Measurements from ENCODE around the gene ZNF536. TPM values are rescaled to one million over a fixed set of nuclear protein-coding genes. Genes with fewer than 3 reads are reported as not detected.

ZNF536 gene
- polyA plus RNA-seq, 1 of the 3 experiments (the other 2 are of a cell fraction): 0.41 TPM

GRCh38 chr19:30401956-30402355, 29.8 kb downstream of the ZNF536 start (continued):
- TF ChIP-seq PBX3 (IDR thresholded peaks at IDR 0.05): no peak
- no peak for TF ChIP-seq SIN3A (IDR thresholded peaks at IDR 0.05; ENCODE audit: borderline replicate concordance, low read depth, low read length)
- TF ChIP-seq NRF1 (IDR thresholded peaks at IDR 0.05; ENCODE audit: low read depth, low read length): no peak
- no peak for TF ChIP-seq GABPA (IDR thresholded peaks at IDR 0.05; ENCODE audit: low read depth)
- TF ChIP-seq ELF1 (IDR thresholded peaks at IDR 0.05): no peak

- no peak for TF ChIP-seq MAX (IDR thresholded peaks at IDR 0.05; ENCODE audit: low read depth)
- no peak for TF ChIP-seq MEF2A (IDR thresholded peaks at IDR 0.05; ENCODE audit: borderline replicate concordance, low read depth)
- no peak for TF ChIP-seq RCOR1 (IDR thresholded peaks at IDR 0.05; ENCODE audit: low read length)
- TF ChIP-seq TCF12 (IDR thresholded peaks at IDR 0.05): no peak
- TF ChIP-seq CTCF (IDR thresholded peaks at IDR 0.05): no peak
- no peak for TF ChIP-seq USF2 (IDR thresholded peaks at IDR 0.05; ENCODE audit: borderline replicate concordance, low read depth, low read length)
- Histone ChIP-seq H3K9ac (no peak overlapping the region), H3K9me3 (no peaks in the 10 kb centered on the region), H4K20me1 (ENCODE audit: insufficient read depth) (no peaks in the 10 kb centered on the region), H3K9me2 (no peaks in the 10 kb centered on the region), H2AFZ (ENCODE audit: low read depth) (no peak overlapping the region), H3F3A (replicated peaks; ENCODE audit: insufficient read depth) (no peaks in the 10 kb centered on the region), H3K4me1 (ENCODE audit: control insufficient read depth in 1 of 2, insufficient read depth in 2 of 2, low read depth in 1 of 2, low read length in 1 of 2) (no peaks in the 10 kb centered on the region; a peak in 1 of 4 replicates), H3K79me2 (ENCODE audit: insufficient read depth) (no peaks in the 10 kb centered on the region), H3K36me3 (replicated peaks in 1 of 2; ENCODE audit: control insufficient read depth in 1 of 2, insufficient read depth in 2 of 2, low read length in 1 of 2) (no peaks in the 10 kb centered on the region), H3K4me2 (no peak overlapping the region), H3K4me3 (ENCODE audit: low read depth in 2 of 2, low read length in 1 of 2) (no peak overlapping the region), H3K27ac (ENCODE audit: low read depth in 2 of 2, low read length in 1 of 2) (no peak overlapping the region), H3K27me3 (ENCODE audit: insufficient read depth) (no peaks in the 10 kb centered on the region)
- POLR2A ChIA-PET: no interaction called here
- no peak for DNase-seq
- 59% methylated on average over 15 of the region's 15 CpGs for whole genome bisulfite sequencing (ENCODE audit: low lambda C conversion rate)
- CTCF ChIA-PET: interaction anchor here (1.9 kb wide), 1 partner anchor 12 kb away, joined by 4 read pairs; no protein-coding TSS in a partner anchor
These were observed 30.4 kb downstream of the ZNF536 start for GRCh38 chr19:30402436-30403202.
